IMR-90 (cell line): ENCODE measurements around the gene ZDHHC18.

Experiments used
- CTCF ChIP-seq: conservative IDR thresholded peaks from 2 replicates; pipeline ENCODE4 v1.5.1; 2012; ENCODE audit warnings: mild to moderate bottlenecking, low read depth, low read length, improper control_type of control experiment
- POLR2A ChIP-seq: IDR thresholded peaks from 2 replicates; pipeline ENCODE4 v1.6.1; 2012; ENCODE audit warnings: mild to moderate bottlenecking, low read depth, low read length
- RAD21 ChIP-seq: IDR thresholded peaks from 2 replicates; pipeline ENCODE4 v1.6.1; 2012; ENCODE audit warnings: low read length, improper control_type of control experiment
- USF2 ChIP-seq: fragments of 150-350 bp; IDR thresholded peaks from 2 replicates; pipeline ENCODE4 v1.6.1; 2017; ENCODE audit warnings: mild to moderate bottlenecking, antibody characterized with exemption, low read length, low read depth

- TF ChIP-seq POLR2A, result no peak
- TF ChIP-seq CTCF, result no peak
- TF ChIP-seq USF2, result no peak
- no peak for TF ChIP-seq RAD21
Measured at GRCh38 chr1:26783646-26784022, 42.9 kb upstream of the ZDHHC18 start.
